HT-29 (cell line): Measurements from ENCODE around the gene CDC7. TPM values are rescaled to one million over a fixed set of nuclear protein-coding genes. Genes with fewer than 3 reads are reported as not detected.
"Not testable (repeated sequence)": the region's sequence is repeated elsewhere in the genome, so short reads cannot be mapped to it uniquely, and the experiment has no call there.

Experiments used
- DNase-seq: peaks from one replicate; pipeline ENCODE4 v3.0.0-alpha.2; 2015; ENCODE audit warnings: low spot score
- total RNA-seq: library from RNA; depleted of rRNA; stranded (reverse); fragments of >200 nt; shearing (Covaris generic); gene quantifications from 2 replicates; pipeline ENCODE4 v1.2.3, GENCODE V29; 2014

CDC7 gene
- total RNA-seq, 1 experiment from 2014 or later, result 6.6 TPM

DNA sequence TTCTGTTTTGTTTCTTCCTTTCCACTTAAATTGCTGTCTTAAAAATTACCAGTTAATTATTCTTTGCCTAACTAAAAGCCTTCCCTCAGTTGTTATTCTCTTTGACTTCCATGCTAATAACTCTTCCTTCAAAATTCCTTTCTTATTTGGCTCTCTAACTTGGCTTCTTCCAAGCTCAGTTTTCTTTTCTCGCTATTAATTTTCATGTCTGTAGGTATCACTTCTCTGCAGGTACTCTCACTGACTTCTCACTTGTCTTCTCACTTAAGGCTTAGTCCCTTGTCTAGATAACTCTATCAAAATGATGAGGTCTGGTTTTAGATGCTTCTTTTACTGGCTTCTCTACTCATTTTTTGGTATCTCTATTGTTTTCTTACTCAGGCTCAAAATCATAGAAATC is 10.1 kb downstream of the CDC7 start:
- DNase-seq, result no peak

DNA sequence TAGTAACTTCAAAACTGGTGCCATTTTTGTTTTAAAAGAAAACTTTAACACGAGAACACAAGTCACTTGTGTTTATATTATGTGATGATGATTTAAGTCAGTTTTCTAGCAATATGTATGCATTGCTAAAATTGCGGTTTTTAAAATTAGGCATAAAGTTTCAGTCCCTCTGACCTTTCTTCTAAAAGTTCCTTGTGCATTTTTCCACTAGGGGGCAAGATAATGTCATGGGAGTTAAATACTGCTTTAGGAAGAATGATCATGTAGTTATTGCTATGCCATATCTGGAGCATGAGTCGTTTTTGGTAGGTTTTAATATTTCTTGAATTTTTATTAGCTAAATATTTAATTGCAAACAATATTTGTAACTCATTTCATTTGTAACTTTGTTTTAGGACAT is 10.7 kb downstream of the CDC7 start:
- DNase-seq, result peak; percentile 62

DNA sequence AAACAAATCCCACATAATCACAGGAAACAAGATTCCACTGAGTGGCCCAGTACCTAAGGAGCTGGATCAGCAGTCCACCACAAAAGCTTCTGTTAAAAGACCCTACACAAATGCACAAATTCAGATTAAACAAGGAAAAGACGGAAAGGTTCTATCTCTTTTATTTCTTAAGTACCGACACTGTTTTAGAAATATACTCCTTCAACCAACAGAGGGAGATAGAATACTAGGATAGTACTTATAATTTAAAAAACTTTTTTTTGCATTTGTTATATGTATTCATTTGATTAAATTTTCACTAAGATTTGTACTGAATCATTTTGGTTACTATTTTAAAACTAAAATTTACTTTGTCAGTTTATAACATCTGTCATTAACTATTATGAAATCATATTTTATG is 12.5 kb downstream of the CDC7 start:
- no peak for DNase-seq

DNA sequence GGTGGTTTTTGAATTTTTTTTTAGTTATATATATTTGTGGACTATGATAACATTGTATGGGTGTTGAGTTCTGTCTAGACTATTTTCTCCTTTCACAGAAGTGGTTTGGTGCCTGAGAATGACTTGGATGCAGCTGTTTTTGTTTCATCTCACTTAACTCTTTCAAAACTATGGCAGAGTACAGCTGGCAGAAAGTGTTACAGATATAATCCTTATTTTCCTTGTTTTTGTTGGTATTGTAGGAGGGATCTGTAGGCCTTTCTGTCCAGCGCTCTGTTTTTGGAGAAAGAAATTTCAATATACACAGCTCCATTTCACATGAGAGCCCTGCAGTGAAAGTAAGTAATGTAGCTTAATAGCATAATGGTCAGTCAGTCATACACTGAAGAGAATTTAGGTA is 13.1 kb downstream of the CDC7 start:
- DNase-seq, result no peak

DNA sequence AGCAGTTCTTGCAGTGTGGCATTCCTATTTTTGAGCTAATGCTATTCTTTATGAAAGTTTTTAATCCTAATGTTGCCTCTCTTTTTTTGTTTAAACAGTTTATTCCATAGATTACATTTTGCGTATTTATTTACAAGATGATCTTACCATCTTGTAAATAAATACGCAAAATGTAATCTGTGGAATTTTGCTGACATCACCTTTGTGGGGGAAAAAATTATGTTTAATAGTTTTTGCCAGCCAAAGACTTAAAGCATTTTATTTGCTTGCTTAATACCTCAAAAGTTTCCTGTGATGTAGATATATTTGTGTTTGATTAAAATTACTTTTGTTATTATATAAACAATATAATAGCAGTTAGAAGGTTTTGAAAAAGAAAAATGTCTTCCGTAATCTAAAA is 15.3 kb downstream of the CDC7 start:
- no peak for DNase-seq

DNA sequence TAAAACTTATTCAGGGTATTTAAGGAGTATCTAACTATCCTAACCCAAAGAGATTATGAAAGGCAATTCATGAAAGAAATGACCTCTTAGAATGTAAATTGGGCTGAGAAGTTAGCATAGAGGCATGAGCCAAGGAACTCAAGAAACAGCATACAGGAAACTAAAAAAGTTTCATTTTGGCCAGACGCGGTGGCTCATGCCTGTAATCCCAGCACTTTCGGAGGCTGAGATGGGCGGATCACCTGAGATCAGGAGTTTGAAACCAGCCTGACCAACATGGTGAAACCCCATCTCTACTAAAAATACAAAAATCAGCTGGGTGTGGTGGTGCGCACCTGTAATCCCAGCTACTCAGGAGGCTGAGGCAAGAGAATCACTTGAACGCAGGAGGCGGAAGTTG is 16.0 kb downstream of the CDC7 start:
- not testable (repeated sequence) for DNase-seq

DNA sequence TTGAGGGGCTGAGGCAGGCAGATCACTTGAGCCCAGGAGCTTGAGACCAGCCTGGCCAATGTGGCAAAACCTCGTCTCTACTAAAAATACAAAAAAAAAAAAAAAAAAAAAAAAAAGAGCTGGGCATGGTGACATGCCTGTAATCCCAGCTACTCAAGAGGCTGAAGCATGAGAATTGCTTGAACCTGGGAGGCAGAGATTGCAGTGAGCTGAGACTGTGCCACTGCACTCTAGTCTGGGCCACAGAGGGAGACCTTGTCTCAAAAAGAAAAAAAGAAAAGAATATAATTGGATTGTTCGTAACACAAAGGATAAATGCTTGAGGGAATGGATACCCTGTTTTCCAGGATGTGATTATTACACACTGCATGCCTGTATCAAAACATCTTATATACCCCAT is 18.5 kb downstream of the CDC7 start:
- not testable (repeated sequence) for DNase-seq

DNA sequence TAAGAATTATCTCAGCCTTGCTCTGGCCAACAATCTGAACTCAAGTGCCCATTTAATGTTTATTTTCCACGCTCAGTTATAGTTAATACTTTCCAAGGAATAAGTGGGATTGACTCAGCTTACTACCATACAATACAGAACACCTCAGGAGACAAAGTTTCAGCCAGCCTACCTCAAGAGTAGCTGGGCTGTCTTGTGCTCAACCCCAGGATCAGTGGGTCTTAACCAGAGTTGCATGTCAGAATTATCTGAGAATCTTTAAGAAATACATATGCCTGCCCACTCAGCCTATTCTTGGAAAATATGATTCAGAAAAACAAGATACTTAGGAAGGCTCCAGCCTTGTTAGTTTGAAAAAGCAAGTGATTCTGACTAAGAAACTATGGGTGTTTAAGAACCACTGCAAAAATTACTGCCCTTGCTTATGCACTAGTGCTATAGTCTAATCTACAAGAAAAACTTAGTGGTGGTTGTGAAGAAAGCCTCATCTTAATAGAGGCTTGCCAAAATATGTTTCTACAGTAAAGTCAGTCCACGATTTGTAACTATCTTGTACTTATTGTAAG is 20.4 kb downstream of the CDC7 start:
- DNase-seq, result no peak

DNA sequence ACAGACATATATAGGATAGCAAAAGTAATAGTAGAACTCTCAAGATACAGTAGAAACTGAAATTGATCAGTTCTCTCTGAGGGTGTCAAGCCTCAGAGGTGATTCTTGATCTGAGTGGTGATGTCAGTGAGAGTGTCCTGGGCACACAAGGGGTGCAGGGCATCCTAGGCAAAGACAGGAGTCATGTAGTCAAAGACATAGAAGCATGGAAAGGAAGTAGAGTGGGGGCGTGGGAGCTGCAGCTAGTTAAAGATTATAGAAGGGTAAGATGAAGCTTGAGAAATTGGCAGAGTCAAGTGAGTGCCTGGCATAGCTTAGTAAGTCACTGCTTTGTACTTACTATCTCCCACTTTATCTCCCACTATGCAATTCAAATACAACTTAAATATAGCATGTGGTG is 22.8 kb downstream of the CDC7 start:
- DNase-seq, result no peak

DNA sequence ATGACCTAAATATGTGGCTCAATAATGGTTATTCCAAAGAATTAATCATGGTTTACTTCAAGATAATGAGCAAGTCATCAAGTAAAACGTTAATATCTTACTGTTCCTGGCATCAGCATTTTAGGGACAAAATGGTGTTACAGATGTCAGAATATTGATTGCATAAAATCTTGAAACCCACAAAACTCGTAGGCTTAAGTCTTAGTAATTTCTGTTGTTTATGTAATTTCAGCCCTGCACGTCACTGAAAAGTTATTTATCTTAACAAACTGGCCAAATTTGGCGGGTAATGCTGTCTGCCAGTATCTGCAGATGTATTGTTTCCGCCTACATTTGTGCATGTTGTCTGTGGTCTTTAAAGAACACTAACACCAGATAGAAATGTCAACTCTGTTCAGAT is 25.8 kb downstream of the CDC7 start:
- no peak for DNase-seq

DNA sequence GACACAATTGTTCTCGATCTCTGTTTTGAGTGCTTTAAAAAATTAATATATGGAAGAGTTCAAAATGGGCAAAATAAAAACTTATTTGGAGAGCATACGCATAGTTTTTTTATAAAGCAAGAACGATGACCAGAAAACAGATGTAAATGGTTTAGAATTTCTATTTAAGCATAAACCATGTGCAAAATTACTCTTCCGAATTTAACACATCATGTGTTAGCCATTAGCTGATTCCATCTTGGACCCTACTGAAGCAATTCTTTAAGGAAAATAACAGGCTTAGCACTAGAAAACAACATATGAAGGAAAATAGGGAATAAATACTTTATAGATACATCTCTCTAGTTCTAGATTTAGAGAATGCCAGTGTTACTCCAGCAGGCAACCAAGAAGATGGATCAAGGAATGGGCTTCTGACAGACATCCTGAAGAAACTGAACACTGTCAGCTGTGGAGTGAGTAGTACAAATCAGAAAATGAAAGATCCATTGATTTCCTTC is 26.7 kb downstream of the CDC7 start:
- DNase-seq, result no peak

DNA sequence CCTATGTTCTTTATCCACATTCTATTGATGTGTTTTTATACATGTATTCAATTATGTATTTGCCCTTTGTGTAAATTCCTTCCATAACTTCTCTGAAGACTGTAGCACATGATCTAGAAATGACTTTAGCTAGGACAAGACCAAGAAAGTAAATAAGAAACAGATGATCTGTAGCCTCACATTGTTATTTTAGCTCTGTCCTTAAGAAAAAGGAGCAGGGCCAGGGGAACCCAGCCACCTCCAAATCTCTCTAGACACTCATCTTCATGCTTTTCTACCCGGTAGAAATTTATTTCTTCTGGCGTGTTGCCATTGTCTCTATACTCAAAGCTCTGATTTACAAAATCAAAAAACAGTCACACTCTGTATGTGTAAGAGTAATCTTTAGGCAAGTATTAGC is 27.1 kb downstream of the CDC7 start:
- no peak for DNase-seq

DNA sequence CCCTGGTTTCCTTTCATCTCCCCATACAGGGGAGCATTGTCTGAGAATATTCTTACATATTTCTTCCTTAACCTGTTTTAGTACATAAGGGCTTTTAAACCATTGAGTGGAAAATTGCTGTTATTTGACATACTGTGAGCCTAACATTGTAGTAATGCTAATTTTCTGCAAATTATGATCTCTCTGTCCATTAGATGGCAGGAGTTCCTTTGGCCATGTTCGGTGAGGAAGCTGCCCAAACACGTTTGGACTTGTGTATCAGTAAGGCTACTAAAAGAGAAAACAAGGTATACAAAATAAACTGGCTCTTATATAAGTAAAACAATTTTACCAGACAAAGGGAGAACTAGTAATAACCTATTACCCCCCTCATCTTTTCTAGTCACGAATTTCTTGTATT is 29.2 kb downstream of the CDC7 start:
- peak; percentile 32 for DNase-seq

DNA sequence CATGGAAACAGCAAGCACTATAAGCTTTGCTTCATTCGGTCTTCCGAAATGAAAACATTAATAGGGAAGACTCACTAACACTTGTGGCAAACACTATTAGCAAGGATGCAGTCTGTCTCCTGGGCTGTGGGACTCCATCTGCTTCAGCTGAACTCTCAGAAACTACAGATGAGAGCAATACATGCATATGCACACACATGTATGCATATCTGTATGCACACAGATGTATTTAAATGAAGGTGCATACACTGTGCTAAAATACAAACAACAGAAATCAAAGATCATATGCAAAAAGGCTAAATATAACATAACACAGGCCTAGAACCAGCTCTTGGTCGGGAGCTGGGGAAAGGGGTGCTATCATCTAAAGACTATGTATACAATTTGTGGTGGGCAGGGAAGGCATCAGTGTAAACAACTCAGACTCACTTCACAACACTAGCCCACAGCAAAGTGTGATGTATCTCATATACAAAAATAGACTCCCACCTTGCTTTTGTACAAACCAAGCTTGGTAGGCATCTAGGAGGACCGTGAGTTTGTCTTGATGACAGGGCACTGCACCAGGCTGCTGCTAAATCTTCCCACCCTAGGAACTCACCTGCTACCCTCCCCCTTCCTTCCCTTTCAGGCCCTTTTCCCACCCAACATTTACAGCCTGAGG is 32.8 kb downstream of the CDC7 start:
- no peak for DNase-seq

DNA sequence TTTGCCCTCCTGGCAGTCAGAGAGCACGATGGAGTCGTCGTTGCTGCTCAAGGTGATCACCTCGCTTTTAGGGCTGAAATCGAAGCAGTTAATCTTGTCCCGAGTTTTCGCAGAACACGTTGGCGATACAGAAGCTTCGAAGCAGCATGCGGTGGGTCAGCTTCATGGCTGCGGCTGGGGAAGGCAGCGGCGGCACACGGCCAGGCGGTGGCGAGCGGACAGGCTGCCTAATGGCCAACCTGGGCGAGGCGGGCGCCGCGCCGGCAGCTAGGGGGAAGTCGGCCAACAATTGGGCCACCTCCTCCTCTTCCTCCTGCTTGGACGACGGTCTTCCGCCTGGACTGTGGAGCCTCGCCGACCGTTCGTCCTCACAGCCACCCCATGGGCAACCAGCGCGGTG is 34.8 kb downstream of the CDC7 start:
- DNase-seq, result no peak

DNA sequence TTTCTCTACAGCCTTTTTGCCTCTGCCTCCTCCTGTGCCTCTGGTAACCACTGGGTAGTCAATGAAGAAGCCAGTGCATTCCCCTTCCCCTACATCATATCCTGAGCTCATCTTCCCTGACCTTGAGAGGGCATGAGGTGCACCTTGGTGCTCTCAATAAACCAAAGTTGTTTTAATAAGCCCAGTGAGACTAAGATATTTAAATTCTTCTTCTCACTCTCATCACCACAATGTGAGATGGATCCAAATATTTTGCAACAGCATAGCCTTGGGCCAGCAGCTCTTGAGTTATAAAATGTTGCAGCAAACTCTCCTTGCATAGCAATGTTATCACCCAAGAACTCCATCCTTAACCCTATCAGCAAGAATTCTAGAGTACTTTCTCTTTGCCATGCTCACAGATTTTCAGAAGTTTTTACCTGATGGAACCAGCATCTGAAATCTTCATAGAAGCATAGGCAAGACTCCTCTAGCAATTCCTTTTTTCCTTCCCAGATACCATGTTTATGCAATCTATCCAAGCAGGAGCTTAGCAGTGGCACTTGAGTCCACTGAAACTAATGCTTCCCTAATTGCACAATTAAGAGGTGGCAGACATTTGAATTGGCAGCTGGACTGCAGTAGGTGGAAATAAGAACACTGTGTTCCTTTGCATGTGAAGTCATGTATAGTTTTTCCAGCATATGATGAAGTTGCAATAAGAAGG is 36.8 kb downstream of the CDC7 start:
- no peak for DNase-seq

DNA sequence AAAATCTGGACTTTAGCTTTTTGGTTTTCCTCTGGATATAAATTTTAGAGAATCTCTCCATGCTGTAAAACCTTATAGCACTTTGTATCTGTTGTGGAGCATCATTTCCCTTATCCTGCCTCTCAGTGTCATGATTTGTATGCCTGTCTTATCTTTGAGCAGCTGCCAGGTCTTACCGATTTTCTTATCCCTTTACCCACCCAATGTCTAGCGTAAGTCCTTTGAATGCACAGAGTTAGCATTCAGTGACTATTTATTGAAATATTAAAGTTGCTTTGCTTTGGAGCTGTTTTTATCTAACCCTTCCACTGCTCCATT is 37.3 kb downstream of the CDC7 start:
- DNase-seq, result no peak

DNA sequence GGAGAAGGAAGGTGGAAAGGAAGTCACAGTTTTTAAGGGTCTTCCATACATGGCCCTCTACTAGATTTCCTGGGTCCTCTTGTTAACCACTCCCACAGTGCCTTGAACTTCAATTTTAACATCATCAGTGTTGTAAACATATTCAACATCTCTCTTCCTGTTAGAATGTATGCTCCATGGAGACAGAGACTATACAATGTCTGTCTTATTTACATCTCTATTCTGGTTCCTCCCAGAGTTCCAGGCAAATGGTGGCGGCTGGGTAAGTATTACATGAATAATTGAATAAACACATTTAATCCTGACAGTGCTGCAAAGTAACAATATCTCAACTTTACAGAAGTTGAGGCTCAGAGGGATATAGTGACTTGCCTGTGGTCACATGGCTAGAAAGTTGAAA is 40.3 kb downstream of the CDC7 start:
- DNase-seq, result no peak

DNA sequence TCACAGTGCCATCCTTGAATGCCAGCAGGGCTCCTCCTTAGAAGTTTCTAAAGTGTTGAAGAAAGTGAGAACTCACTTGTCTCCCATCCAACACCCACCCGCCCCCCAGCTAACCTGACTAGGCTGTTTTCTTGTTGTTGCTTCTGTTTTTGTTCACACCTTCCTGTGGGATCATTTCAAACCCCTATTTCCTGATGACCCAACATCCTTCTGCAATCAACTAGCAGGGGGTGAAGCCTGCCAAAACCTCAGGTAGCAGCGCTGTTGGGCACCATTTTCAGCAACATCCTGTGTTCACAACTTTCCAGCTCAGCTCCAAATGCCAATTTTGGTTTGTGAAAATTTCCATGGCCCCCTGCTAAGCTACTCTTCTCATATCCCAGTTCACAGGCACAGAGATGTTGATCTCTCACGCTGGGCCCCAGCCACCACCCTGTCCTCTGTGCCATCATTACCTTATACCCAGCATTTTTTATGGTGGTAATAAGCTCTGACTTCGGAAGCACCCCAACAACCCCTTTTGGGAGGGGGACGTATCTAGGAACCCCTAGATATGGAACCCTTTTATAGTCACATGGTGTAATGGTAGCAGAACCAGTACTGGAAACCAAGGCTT is 41.4 kb downstream of the CDC7 start:
- DNase-seq, result no peak

DNA sequence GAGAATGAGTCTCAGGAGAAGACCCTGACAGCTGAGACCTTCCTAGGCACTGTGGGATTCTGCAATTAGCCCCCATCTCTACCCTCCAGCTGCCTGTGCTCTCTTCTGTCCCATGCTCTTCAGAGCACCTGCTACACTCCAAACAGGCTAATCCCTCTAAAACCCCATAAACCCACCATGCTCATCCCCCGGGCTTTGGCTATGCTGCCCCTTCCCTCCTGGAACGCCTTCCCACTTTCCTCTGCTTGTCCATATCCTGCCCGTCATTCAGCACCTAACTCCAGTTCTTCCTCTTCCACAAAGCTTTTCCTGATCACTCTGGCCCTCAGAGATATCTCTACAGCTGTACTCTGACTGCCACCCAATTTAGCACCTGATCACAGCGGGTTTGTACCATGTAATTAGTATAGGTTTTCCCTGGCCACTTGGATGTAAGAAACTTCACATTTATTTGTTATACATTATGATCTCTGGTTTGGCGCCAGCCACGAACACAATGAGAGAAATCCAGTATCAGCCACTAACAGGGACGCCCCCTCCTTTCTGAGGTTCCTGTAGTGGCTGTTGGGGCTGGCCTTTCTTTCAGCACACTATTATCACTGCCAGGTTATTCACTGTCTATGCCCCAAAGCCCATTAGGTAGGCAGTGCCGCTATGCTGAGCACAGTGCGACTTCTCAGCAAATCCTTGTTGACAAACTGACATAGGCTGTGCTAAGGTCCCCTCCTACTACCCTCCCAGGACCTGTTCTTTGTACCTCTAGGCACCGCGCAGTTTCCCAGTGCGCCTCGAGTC is 45.1 kb downstream of the CDC7 start:
- DNase-seq, result no peak

DNA sequence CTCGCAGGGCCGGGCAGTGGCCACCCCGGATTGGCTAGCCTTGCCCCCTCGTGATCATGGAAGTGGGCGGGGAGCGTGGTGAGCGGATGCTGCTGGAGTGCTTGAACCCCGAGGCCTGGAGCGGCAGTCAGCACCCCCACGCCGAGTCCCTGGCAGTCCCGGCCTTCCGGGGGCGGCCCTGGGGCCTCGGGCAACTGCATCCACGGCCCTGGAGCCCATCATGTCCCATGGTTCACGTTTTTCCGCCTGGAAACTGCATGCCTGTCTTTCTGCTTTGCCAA is 45.6 kb downstream of the CDC7 start:
- no peak for DNase-seq

DNA sequence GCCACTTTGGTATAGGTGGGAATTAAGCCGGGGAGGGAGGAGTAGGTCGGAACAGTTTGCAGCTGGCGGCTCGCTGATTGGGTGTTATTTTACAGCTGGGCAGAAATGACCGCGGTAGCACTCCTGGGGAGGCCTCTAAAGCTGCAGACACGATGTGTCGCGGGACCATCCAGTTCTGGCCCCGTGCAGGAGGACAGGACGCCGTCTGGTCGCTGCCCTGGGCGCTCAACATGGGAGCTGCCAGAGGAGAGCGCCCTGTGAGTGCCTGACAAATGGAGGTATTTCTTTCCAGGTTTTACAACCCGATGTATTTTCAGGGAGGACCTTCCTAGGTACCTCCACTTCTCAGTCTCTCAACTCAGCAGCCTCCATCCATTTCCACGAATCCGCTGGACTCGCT is 46.2 kb downstream of the CDC7 start:
- DNase-seq, result no peak
